Measurements from ENCODE around the gene MUC22. TPM values are rescaled to one million over a fixed set of nuclear protein-coding genes. Genes with fewer than 3 reads are reported as not detected.

MUC22 gene
- total RNA-seq, 2 donors from 2014 or later: not detected

DNA sequence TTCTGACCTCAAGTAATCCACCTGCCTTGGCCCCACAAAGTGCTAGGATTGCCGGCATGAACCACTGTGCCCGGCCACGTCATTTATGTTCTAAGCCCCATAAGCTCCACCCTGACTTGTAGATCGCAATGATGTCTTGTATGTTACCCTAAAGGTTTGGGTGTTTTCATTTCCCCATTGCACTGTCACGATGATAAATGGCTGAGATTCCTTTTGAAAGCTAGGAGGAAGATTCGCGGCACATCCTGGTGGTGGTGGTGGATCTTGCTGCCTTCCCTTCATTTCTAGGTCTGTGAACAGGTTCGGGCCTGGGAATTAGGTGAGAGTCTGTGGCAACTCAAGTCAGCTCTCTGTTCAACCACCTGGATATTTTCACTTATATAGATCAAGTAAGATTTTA is 28.3 kb downstream of the MUC22 start:
- peaks cover 30% of the 10 kb centered on the region for H3K4me1 ChIP-seq

DNA sequence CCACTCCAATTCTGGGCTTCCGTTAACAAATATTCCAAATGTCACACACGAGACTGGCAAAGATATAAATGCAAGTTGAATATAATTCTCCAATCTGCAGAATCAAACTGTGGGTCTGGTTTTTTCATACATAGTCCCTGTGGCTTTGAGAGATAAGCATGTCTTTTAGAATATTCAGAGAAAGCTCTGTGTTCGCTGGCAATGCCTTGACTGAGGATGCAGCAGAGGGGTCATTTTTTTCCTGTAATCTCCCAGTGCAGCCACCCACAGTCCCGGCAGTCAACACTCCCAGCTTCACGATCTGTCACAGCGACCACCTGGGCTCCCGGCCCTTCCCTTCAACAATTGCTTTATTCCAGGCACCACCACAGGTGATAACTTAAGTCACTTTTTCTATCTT is 30.5 kb downstream of the MUC22 start:
- ATAC-seq (no peak), DNase-seq (no peak)
- H3K4me1 ChIP-seq: peaks cover 29% of the 10 kb centered on the region
- no peaks in the 10 kb centered on the region for H3K9me3 ChIP-seq
- H3K27ac ChIP-seq: peak overlapping the region in 2 of 4 donors; percentile 63 to 84
- no peak overlapping the region for H3K4me3 ChIP-seq
- TF ChIP-seq POLR2A (IDR thresholded peaks at IDR 0.05): no peak
- TF ChIP-seq, protein P1, sequence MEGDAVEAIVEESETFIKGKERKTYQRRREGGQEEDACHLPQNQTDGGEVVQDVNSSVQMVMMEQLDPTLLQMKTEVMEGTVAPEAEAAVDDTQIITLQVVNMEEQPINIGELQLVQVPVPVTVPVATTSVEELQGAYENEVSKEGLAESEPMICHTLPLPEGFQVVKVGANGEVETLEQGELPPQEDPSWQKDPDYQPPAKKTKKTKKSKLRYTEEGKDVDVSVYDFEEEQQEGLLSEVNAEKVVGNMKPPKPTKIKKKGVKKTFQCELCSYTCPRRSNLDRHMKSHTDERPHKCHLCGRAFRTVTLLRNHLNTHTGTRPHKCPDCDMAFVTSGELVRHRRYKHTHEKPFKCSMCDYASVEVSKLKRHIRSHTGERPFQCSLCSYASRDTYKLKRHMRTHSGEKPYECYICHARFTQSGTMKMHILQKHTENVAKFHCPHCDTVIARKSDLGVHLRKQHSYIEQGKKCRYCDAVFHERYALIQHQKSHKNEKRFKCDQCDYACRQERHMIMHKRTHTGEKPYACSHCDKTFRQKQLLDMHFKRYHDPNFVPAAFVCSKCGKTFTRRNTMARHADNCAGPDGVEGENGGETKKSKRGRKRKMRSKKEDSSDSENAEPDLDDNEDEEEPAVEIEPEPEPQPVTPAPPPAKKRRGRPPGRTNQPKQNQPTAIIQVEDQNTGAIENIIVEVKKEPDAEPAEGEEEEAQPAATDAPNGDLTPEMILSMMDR (IDR thresholded peaks at IDR 0.05): no peak
- intact Hi-C loops (cut with DNase I): no loop called here
- H3K36me3 ChIP-seq (replicated peaks in 1 of 2; ENCODE audit: insufficient read depth in 1 of 2, low read depth in 2 of 2): no peaks in the 10 kb centered on the region
- WGBS, 2 donors: 64 to 80% methylated on average over 7 of the region's 7 CpGs
- no peaks in the 10 kb centered on the region for H3K27me3 ChIP-seq

More for the DNA sequence above, 28.3 kb downstream of the MUC22 start:
- H3K4me3 ChIP-seq: no peak overlapping the region
- DNase-seq: no peak
- H3K36me3 ChIP-seq (replicated peaks in 1 of 2; ENCODE audit: insufficient read depth in 1 of 2, low read depth in 2 of 2): no peaks in the 10 kb centered on the region
- ATAC-seq: no peak
- H3K9me3 ChIP-seq: no peaks in the 10 kb centered on the region
- H3K27me3 ChIP-seq: no peaks in the 10 kb centered on the region
- intact Hi-C loops (cut with DNase I): no loop called here
- TF ChIP-seq POLR2A (IDR thresholded peaks at IDR 0.05): no peak
- TF ChIP-seq, protein P1 (IDR thresholded peaks at IDR 0.05): no peak
- no peak overlapping the region for H3K27ac ChIP-seq
- WGBS, 2 donors: 89 to 94% methylated on average over 8 of the region's 8 CpGs

DNA sequence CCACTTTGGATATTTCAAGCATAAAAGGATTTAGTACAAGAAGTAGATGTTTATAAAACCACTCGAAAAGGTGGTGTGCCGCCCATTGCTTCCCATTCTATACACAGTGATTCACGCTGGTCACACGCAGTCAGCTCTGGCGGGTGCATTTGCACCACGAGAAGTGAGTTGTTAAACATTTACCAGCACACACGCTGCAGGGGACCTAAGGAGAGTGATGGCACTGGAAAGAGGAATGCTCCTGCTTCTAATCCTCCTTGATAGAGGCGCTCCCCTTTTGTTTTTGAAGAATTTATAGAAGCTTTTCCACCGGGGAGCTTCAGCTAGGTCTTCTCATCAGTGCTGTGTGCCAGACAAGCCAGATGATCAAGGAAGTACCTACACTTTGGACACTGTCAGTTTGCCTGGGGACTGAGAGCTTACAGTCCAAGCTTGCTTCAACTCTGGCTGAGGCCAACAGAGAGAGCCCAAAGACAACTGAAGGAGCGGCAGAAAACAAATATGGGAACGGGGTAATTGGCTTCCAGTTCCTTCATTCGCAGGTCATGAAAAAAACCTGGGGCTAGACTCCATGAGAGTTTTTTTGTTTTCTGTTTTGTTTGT is 31.2 kb downstream of the MUC22 start:
- intact Hi-C loops (cut with DNase I): no loop called here
- Histone ChIP-seq H3K27ac (peak overlapping the region in 3 of 4 donors; percentile 39 to 84 (median 63)), H3K4me1 (peaks cover 22% of the 10 kb centered on the region), H3K27me3 (no peaks in the 10 kb centered on the region), H3K4me3 (no peak overlapping the region), H3K9me3 (no peaks in the 10 kb centered on the region), H3K36me3 (replicated peaks in 1 of 2; ENCODE audit: insufficient read depth in 1 of 2, low read depth in 2 of 2) (no peaks in the 10 kb centered on the region)
- ATAC-seq (peak; percentile 86), DNase-seq (peak; percentile 13 to 62 (median 50))
- TF ChIP-seq, protein P1 (IDR thresholded peaks at IDR 0.05): no peak
- TF ChIP-seq POLR2A (IDR thresholded peaks at IDR 0.05): peak in 2 of 3 donors; percentile 9 to 81
- WGBS, 2 donors: 45 to 50% methylated on average over 12 of the region's 12 CpGs

DNA sequence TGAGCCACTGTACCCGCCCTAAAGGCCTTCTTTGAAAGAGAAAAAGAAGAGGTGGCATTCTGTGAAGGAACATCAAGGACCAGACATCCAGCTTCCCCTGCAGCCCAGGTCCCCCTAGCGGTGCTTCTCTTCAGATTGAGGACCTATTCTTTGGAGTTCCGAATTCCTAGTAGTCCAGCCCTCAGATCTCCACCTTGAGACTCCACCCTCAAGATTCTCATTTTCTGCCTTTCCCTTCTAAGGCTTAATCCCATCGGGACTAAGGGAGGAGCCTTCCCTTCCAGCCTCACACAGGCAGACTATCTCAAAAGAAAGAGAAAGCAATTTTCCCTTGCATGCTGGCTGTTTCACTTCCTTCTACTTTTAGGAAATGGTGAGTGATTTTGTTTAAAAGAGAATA is 32.5 kb downstream of the MUC22 start:
- Histone ChIP-seq H3K4me1 (peaks cover 9% of the 10 kb centered on the region), H3K27me3 (no peaks in the 10 kb centered on the region), H3K4me3 (no peak overlapping the region), H3K9me3 (no peaks in the 10 kb centered on the region), H3K36me3 (replicated peaks in 1 of 2; ENCODE audit: insufficient read depth in 1 of 2, low read depth in 2 of 2) (no peaks in the 10 kb centered on the region), H3K27ac (peak overlapping the region in 2 of 4 donors; percentile 26 to 84)
- intact Hi-C loops (cut with DNase I): no loop called here
- WGBS, 2 donors: 19 to 20% methylated on average over 4 of the region's 4 CpGs
- TF ChIP-seq, protein P1 (IDR thresholded peaks at IDR 0.05): peak in 6 of 7 experiments; percentile 23 to 59 (median 44)
- no peak for TF ChIP-seq POLR2A (IDR thresholded peaks at IDR 0.05)
- ATAC-seq: peak; percentile 43
- peak; percentile 45 to 67 (median 58) for DNase-seq

DNA sequence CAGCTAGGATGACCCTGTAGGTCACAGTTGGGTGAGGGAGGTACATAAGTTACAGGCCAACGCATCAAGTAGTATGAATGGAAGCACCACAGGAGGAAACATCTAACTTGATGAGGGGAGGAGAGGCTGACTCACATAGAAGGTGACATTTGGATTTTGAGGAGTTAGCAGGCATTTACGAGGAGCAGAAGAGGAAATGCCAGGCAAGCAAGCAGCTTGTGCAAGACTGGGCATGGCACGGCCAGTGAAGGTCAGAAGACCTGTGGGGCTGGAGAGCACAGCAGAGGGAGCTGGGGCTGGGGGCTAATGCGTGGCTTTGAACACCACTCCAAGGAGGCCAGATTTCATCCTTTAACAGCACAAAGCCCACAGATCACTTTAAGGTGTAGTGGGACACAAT is 37.8 kb downstream of the MUC22 start:
- Histone ChIP-seq H3K27ac (no peak overlapping the region), H3K4me3 (no peak overlapping the region), H3K9me3 (no peaks in the 10 kb centered on the region), H3K4me1 (no peaks in the 10 kb centered on the region), H3K36me3 (replicated peaks in 1 of 2; ENCODE audit: insufficient read depth in 1 of 2, low read depth in 2 of 2) (no peaks in the 10 kb centered on the region), H3K27me3 (no peaks in the 10 kb centered on the region)
- TF ChIP-seq POLR2A (IDR thresholded peaks at IDR 0.05): no peak
- TF ChIP-seq, protein P1 (IDR thresholded peaks at IDR 0.05): no peak
- DNase-seq (no peak), ATAC-seq (no peak)
- WGBS, 2 donors: 64 to 71% methylated on average over 4 of the region's 4 CpGs
- intact Hi-C loops (cut with DNase I): no loop called here

Data from body of pancreas (tissue), 4 donors.